Muscle of leg (tissue), 11 donors: ENCODE measurements around the gene EPS8L1. TPM values are rescaled to one million over a fixed set of nuclear protein-coding genes. Genes with fewer than 3 reads are reported as not detected.
"Not testable (repeated sequence)": the region's sequence is repeated elsewhere in the genome, so short reads cannot be mapped to it uniquely, and the experiment has no call there.

Experiments
- DNase-seq: peaks from one replicate; pipeline ENCODE4 v3.0.0; 2013
- H3K27ac ChIP-seq: one replicate; pipeline ENCODE4 v1.5.1; 2013; ENCODE audit warnings: mild to moderate bottlenecking, low read length, control low read depth
- H3K27me3 ChIP-seq: one replicate; pipeline ENCODE4 v1.6.1; 2013; ENCODE audit warnings: low read length; ENCODE audit not compliant: control insufficient read depth, insufficient read depth
- H3K36me3 ChIP-seq: one replicate; pipeline ENCODE4 v1.6.1; 2013; ENCODE audit warnings: low read length; ENCODE audit not compliant: control insufficient read depth, insufficient read depth
- H3K4me1 ChIP-seq: one replicate; pipeline ENCODE4 v1.6.1; 2013; ENCODE audit warnings: low read length; ENCODE audit not compliant: control insufficient read depth, insufficient read depth
- H3K4me3 ChIP-seq: one replicate; pipeline ENCODE4 v1.5.1; 2013; ENCODE audit warnings: low read length, control low read depth
- H3K9me3 ChIP-seq: replicated peaks from 2 replicates; pipeline ENCODE4 v1.6.1; 2013; ENCODE audit warnings: low read depth, low read length; ENCODE audit not compliant: control insufficient read depth
- WGBS: methylation state at CpG from one replicate; pipeline ENCODE4 v1.1.5; 2013; ENCODE audit warnings: missing lambda C conversion rate; ENCODE audit not compliant: insufficient coverage; 5-methylcytosine and 5-hydroxymethylcytosine counted together
- polyA plus RNA-seq, 8 donors: library from polyadenylated mRNA; unstranded; fragments of 120-200 nt; gene quantifications; one replicate each; pipeline versions ENCODE4 v1.2.1 to v1.2.3, GENCODE V29; 2013; ENCODE audit warnings: inconsistent platforms in 1 of 8, low replicate concordance in 1 of 8; ENCODE audit not compliant: insufficient read length in 8 of 8, insufficient read depth in 1 of 8
- total RNA-seq: library from RNA; stranded (reverse); fragments of 120-200 nt; gene quantifications from one replicate; pipeline ENCODE4 v1.2.4, GENCODE V29; 2013

EPS8L1 gene
- total and polyA plus RNA-seq, 9 donors = 2.0 to 8.4 (median 3.3) TPM

- Histone ChIP-seq H3K36me3 (peaks cover 67% of the 10 kb centered on the region), H3K27ac (no peak overlapping the region)
- DNase-seq = no peak
Observed at GRCh38 chr19:55105237-55105636, 29.6 kb downstream of the EPS8L1 start.

GRCh38 chr19:55106591-55106990 is 30.9 kb downstream of the EPS8L1 start:
- no peak for DNase-seq

More at GRCh38 chr19:55105237-55105636, 29.6 kb downstream of the EPS8L1 start:
- Histone ChIP-seq H3K4me3 (no peak overlapping the region), H3K9me3 (peaks cover 6% of the 10 kb centered on the region), H3K4me1 (peaks cover 1% of the 10 kb centered on the region), H3K27me3 (no peaks in the 10 kb centered on the region)
- WGBS = 100% methylated on average over 1 of the region's 2 CpGs

GRCh38 chr19:55107252-55107651 is 31.6 kb downstream of the EPS8L1 start:
- H3K4me3 ChIP-seq, H3K27ac ChIP-seq, H3K9me3 ChIP-seq, H3K27me3 ChIP-seq, H3K4me1 ChIP-seq, DNase-seq: not testable (repeated sequence)
- H3K36me3 ChIP-seq = peaks cover 63% of the 10 kb centered on the region
- WGBS = 100% methylated on average over 2 of the region's 3 CpGs

More at GRCh38 chr19:55106591-55106990, 30.9 kb downstream of the EPS8L1 start:
- Histone ChIP-seq H3K36me3 (peaks cover 64% of the 10 kb centered on the region), H3K27ac (no peak overlapping the region), H3K4me1 (peaks cover 3% of the 10 kb centered on the region), H3K9me3 (peaks cover 6% of the 10 kb centered on the region), H3K27me3 (no peaks in the 10 kb centered on the region), H3K4me3 (no peak overlapping the region)
- 90% methylated on average over 4 of the region's 6 CpGs for WGBS

GRCh38 chr19:55109527-55110291 is 34.0 kb downstream of the EPS8L1 start:
- no peaks in the 10 kb centered on the region for H3K9me3 ChIP-seq
- no peak overlapping the region for H3K4me3 ChIP-seq
- H3K4me1 ChIP-seq = peaks cover 33% of the 10 kb centered on the region
- no peaks in the 10 kb centered on the region for H3K27me3 ChIP-seq
- H3K36me3 ChIP-seq = peaks cover 55% of the 10 kb centered on the region
- no peak for DNase-seq
- H3K27ac ChIP-seq = no peak overlapping the region
- WGBS = 88% methylated on average over 19 of the region's 20 CpGs

- peaks cover 46% of the 10 kb centered on the region for H3K36me3 ChIP-seq
- no peak for DNase-seq
- WGBS = 62% methylated on average over 15 of the region's 21 CpGs
- H3K27ac ChIP-seq = peak overlapping the region; percentile 79
- H3K27me3 ChIP-seq = no peaks in the 10 kb centered on the region
- no peak overlapping the region for H3K4me3 ChIP-seq
- peaks cover 47% of the 10 kb centered on the region for H3K4me1 ChIP-seq
- H3K9me3 ChIP-seq = no peaks in the 10 kb centered on the region
Observed at GRCh38 chr19:55111238-55111831, 35.7 kb downstream of the EPS8L1 start.

GRCh38 chr19:55112246-55112776 is 36.6 kb downstream of the EPS8L1 start:
- H3K9me3 ChIP-seq = no peaks in the 10 kb centered on the region
- peaks cover 47% of the 10 kb centered on the region for H3K4me1 ChIP-seq
- 89% methylated on average over 22 of the region's 25 CpGs for WGBS
- no peaks in the 10 kb centered on the region for H3K27me3 ChIP-seq
- no peak for DNase-seq
- H3K4me3 ChIP-seq = no peak overlapping the region
- H3K36me3 ChIP-seq = peaks cover 40% of the 10 kb centered on the region
- peak overlapping the region; percentile 94 for H3K27ac ChIP-seq

- peak; percentile 48 for DNase-seq
- whole genome bisulfite sequencing = 60% methylated on average over 14 of the region's 23 CpGs
- peak overlapping the region; percentile 94 for H3K27ac ChIP-seq
- H3K27me3 ChIP-seq = no peaks in the 10 kb centered on the region
- peaks cover 40% of the 10 kb centered on the region for H3K36me3 ChIP-seq
- H3K4me1 ChIP-seq = peaks cover 47% of the 10 kb centered on the region
- H3K9me3 ChIP-seq = no peaks in the 10 kb centered on the region
- H3K4me3 ChIP-seq = peak overlapping the region; percentile 16
Observed at GRCh38 chr19:55112777-55113569, 37.3 kb downstream of the EPS8L1 start.

- peaks cover 39% of the 10 kb centered on the region for H3K36me3 ChIP-seq
- 12% methylated on average over 6 of the region's 12 CpGs for WGBS
- H3K27ac ChIP-seq = peak overlapping the region; percentile 94
- H3K9me3 ChIP-seq = no peaks in the 10 kb centered on the region
- H3K4me3 ChIP-seq = peak overlapping the region; percentile 16
- peaks cover 53% of the 10 kb centered on the region for H3K4me1 ChIP-seq
- H3K27me3 ChIP-seq = no peaks in the 10 kb centered on the region
- DNase-seq = peak; percentile 99
Observed at GRCh38 chr19:55113570-55114039, 37.9 kb downstream of the EPS8L1 start.

GRCh38 chr19:55114566-55115145 is 39.0 kb downstream of the EPS8L1 start:
- H3K9me3 ChIP-seq = no peaks in the 10 kb centered on the region
- H3K27me3 ChIP-seq = no peaks in the 10 kb centered on the region
- DNase-seq = no peak
- peaks cover 56% of the 10 kb centered on the region for H3K4me1 ChIP-seq
- peak overlapping the region; percentile 94 for H3K27ac ChIP-seq
- WGBS = 73% methylated on average over 6 of the region's 9 CpGs
- peaks cover 29% of the 10 kb centered on the region for H3K36me3 ChIP-seq
- no peak overlapping the region for H3K4me3 ChIP-seq
